ENCODE measurements around the gene TSPAN9. TPM values are rescaled to one million over a fixed set of nuclear protein-coding genes. Genes with fewer than 3 reads are reported as not detected.

The TSPAN9 gene
- total RNA-seq, 4 donors from 2014 or later, result 27.8 to 47.2 (median 34.3) TPM

GRCh38 chr12:3282384-3282670, 205.1 kb downstream of the TSPAN9 start:
- Histone ChIP-seq H3K4me1 (peaks cover 8% of the 10 kb centered on the region), H3K27me3 (no peaks in the 10 kb centered on the region), H3K4me3 (no peak overlapping the region), H3K9me3 (no peaks in the 10 kb centered on the region), H3K27ac (no peak overlapping the region), H3K36me3 (peaks cover 55% of the 10 kb centered on the region)
- no peak for DNase-seq (ENCODE audit: low spot score in 2 of 2)
- 94% methylated on average over 8 of the region's 8 CpGs for WGBS
- TF ChIP-seq POLR2AphosphoS5 (IDR thresholded peaks at IDR 0.05), result no peak
- TF ChIP-seq POLR2A (IDR thresholded peaks at IDR 0.05), result no peak
- TF ChIP-seq CTCF (IDR thresholded peaks at IDR 0.05), result no peak
- TF ChIP-seq EP300 (IDR thresholded peaks at IDR 0.05), result no peak

- TF ChIP-seq POLR2A (IDR thresholded peaks at IDR 0.05), result no peak
- no peak for TF ChIP-seq POLR2AphosphoS5 (IDR thresholded peaks at IDR 0.05)
- no peak for TF ChIP-seq CTCF (IDR thresholded peaks at IDR 0.05)
- no peak for TF ChIP-seq EP300 (IDR thresholded peaks at IDR 0.05)
- H3K4me3 ChIP-seq, result no peak overlapping the region
- no peak for DNase-seq (ENCODE audit: low spot score in 2 of 2)
- H3K4me1 ChIP-seq, result no peaks in the 10 kb centered on the region
- H3K36me3 ChIP-seq, result peaks cover 55% of the 10 kb centered on the region
- WGBS, result 95% methylated on average over 15 of the region's 19 CpGs
- H3K9me3 ChIP-seq, result no peaks in the 10 kb centered on the region
- no peaks in the 10 kb centered on the region for H3K27me3 ChIP-seq
- H3K27ac ChIP-seq, result no peak overlapping the region
These were observed 206.0 kb downstream of the TSPAN9 start for GRCh38 chr12:3283137-3283680.

GRCh38 chr12:3284405-3284804, 207.2 kb downstream of the TSPAN9 start:
- no peaks in the 10 kb centered on the region for H3K4me1 ChIP-seq
- H3K27ac ChIP-seq, result no peak overlapping the region
- TF ChIP-seq CTCF (IDR thresholded peaks at IDR 0.05), result no peak
- TF ChIP-seq POLR2AphosphoS5 (IDR thresholded peaks at IDR 0.05), result no peak
- no peak for TF ChIP-seq POLR2A (IDR thresholded peaks at IDR 0.05)
- no peak for TF ChIP-seq EP300 (IDR thresholded peaks at IDR 0.05)
- H3K9me3 ChIP-seq, result no peaks in the 10 kb centered on the region
- no peak overlapping the region for H3K4me3 ChIP-seq
- H3K36me3 ChIP-seq, result peaks cover 55% of the 10 kb centered on the region
- DNase-seq (ENCODE audit: low spot score in 2 of 2), result no peak
- no peaks in the 10 kb centered on the region for H3K27me3 ChIP-seq
- whole genome bisulfite sequencing, result 88% methylated on average over 18 of the region's 18 CpGs

- H3K27ac ChIP-seq, result no peak overlapping the region
- no peaks in the 10 kb centered on the region for H3K4me1 ChIP-seq
- no peaks in the 10 kb centered on the region for H3K27me3 ChIP-seq
- H3K9me3 ChIP-seq, result no peaks in the 10 kb centered on the region
- WGBS, result 82% methylated on average over 6 of the region's 7 CpGs
- DNase-seq (ENCODE audit: low spot score in 2 of 2), result no peak
- no peak overlapping the region for H3K4me3 ChIP-seq
- H3K36me3 ChIP-seq, result peaks cover 50% of the 10 kb centered on the region
- TF ChIP-seq POLR2A (IDR thresholded peaks at IDR 0.05) (no peak), CTCF (IDR thresholded peaks at IDR 0.05) (no peak), POLR2AphosphoS5 (IDR thresholded peaks at IDR 0.05) (no peak), EP300 (IDR thresholded peaks at IDR 0.05) (no peak)
These were observed 208.4 kb downstream of the TSPAN9 start for GRCh38 chr12:3285570-3285969.

- TF ChIP-seq EP300 (IDR thresholded peaks at IDR 0.05) (no peak), POLR2AphosphoS5 (IDR thresholded peaks at IDR 0.05) (no peak), POLR2A (IDR thresholded peaks at IDR 0.05) (no peak), CTCF (IDR thresholded peaks at IDR 0.05) (no peak)
- DNase-seq (ENCODE audit: low spot score in 2 of 2), result no peak
- 84% methylated on average over 8 of the region's 8 CpGs for WGBS
These were observed 211.5 kb downstream of the TSPAN9 start for GRCh38 chr12:3288690-3289089.

More at GRCh38 chr12:3288690-3289089, 211.5 kb downstream of the TSPAN9 start:
- Histone ChIP-seq H3K27ac (no peak overlapping the region), H3K4me1 (no peaks in the 10 kb centered on the region), H3K4me3 (no peak overlapping the region), H3K36me3 (peaks cover 19% of the 10 kb centered on the region), H3K9me3 (no peaks in the 10 kb centered on the region), H3K27me3 (no peaks in the 10 kb centered on the region)

Data from suprapubic skin (tissue), 4 donors.